ENCODE data around the gene RAI1. TPM values are rescaled to one million over a fixed set of nuclear protein-coding genes. Genes with fewer than 3 reads are reported as not detected.
"Not testable (repeated sequence)": the region's sequence is repeated elsewhere in the genome, so short reads cannot be mapped to it uniquely, and the experiment has no call there.

The RAI1 gene
- total RNA-seq = 26.7 and 31.2 TPM in 2 replicates

GRCh38 chr17:17681187-17681743, at the start of gene RAI1:
RAI1 (plus strand) TSS chr17:17681458; CDS start chr17:17792949, 111,491 bp downstream.
- DNase-seq (peak; percentile 84), ATAC-seq (ENCODE audit: low read depth) (peak; percentile 63)
- no peak for TF ChIP-seq CTCF (IDR thresholded peaks at IDR 0.05)
- H3K27me3 Mint-ChIP-seq = no peaks in the 10 kb centered on the region
- peak within 1 kb of the TSS; percentile 91 for H3K4me3 Mint-ChIP-seq
- peaks cover 3% of the 10 kb centered on the region for H3K36me3 Mint-ChIP-seq (ENCODE audit: low read depth)
- peak within 1 kb of the TSS; percentile 81 for H3K27ac Mint-ChIP-seq
- intact Hi-C loops (cut with micrococcal nuclease) = loop anchor here (1.0 kb wide), 4 partner anchors 131 to 352 kb away; no protein-coding TSS in a partner anchor
- H3K9me3 Mint-ChIP-seq = no peaks in the 10 kb centered on the region
- H3K4me1 Mint-ChIP-seq = peaks cover 24% of the 10 kb centered on the region
- POLR2A ChIA-PET = interaction anchor here (0.6 to 3.0 kb wide), 9 partner anchors 12 to 179 kb away, joined by 3 to 84 read pairs (median 7); partner anchors contain the start of gene SREBF1
- CTCF ChIA-PET = interaction anchor here (0.8 to 1.9 kb wide), 9 partner anchors 9 to 238 kb away, joined by 3 to 18 read pairs (median 6); no protein-coding TSS in a partner anchor

- H3K9me3 Mint-ChIP-seq; POLR2A ChIA-PET; DNase-seq; H3K27me3 Mint-ChIP-seq; H3K4me3 Mint-ChIP-seq; ATAC-seq (ENCODE audit: low read depth); H3K27ac Mint-ChIP-seq; H3K36me3 Mint-ChIP-seq (ENCODE audit: low read depth); intact Hi-C loops (cut with micrococcal nuclease): not testable (repeated sequence)
- peaks cover 14% of the 10 kb centered on the region for H3K4me1 Mint-ChIP-seq
- CTCF ChIA-PET = interaction anchor here (0.8 to 1.1 kb wide), 2 partner anchors 9 to 19 kb away, joined by 3 to 4 read pairs; no protein-coding TSS in a partner anchor
Observed at GRCh38 chr17:17632690-17633089, 48.6 kb upstream of the RAI1 start.

- no peak for ATAC-seq (ENCODE audit: low read depth)
- H3K27me3 Mint-ChIP-seq = peaks cover 1% of the 10 kb centered on the region
- ChIA-PET POLR2A (no interaction called here), CTCF (interaction anchor here (0.8 to 1.1 kb wide), 2 partner anchors 8 to 19 kb away, joined by 3 to 4 read pairs; no protein-coding TSS in a partner anchor)
- H3K4me1 Mint-ChIP-seq = peaks cover 14% of the 10 kb centered on the region
- TF ChIP-seq CTCF (IDR thresholded peaks at IDR 0.05) = no peak
- peaks cover 4% of the 10 kb centered on the region for H3K9me3 Mint-ChIP-seq
- no peak overlapping the region for H3K4me3 Mint-ChIP-seq
- no peak overlapping the region for H3K27ac Mint-ChIP-seq
- intact Hi-C loops (cut with micrococcal nuclease) = no loop called here
- H3K36me3 Mint-ChIP-seq (ENCODE audit: low read depth) = no peaks in the 10 kb centered on the region
- DNase-seq = no peak
Observed at GRCh38 chr17:17633310-17633709, 47.9 kb upstream of the RAI1 start.

- POLR2A ChIA-PET = no interaction called here
- Mint-ChIP-seq H3K27me3 (peaks cover 1% of the 10 kb centered on the region), H3K4me1 (peaks cover 3% of the 10 kb centered on the region), H3K36me3 (ENCODE audit: low read depth) (no peaks in the 10 kb centered on the region), H3K4me3 (no peak overlapping the region), H3K9me3 (peaks cover 4% of the 10 kb centered on the region), H3K27ac (no peak overlapping the region)
- no peak for ATAC-seq (ENCODE audit: low read depth)
- DNase-seq = no peak
- no peak for TF ChIP-seq CTCF (IDR thresholded peaks at IDR 0.05)
- CTCF ChIA-PET = interaction anchor here (0.9 kb wide), 1 partner anchor 21 kb away, joined by 3 read pairs; no protein-coding TSS in a partner anchor
- intact Hi-C loops (cut with micrococcal nuclease) = no loop called here
Observed at GRCh38 chr17:17635126-17635525, 46.1 kb upstream of the RAI1 start.

GRCh38 chr17:17635537-17636271, 45.6 kb upstream of the RAI1 start:
- intact Hi-C loops (cut with micrococcal nuclease); H3K27ac Mint-ChIP-seq: not testable (repeated sequence)
- POLR2A ChIA-PET = interaction anchor here (0.7 kb wide), 1 partner anchor 19 kb away, joined by 3 read pairs; no protein-coding TSS in a partner anchor

More at GRCh38 chr17:17635537-17636271, 45.6 kb upstream of the RAI1 start:
- H3K4me1 Mint-ChIP-seq; H3K27me3 Mint-ChIP-seq; H3K36me3 Mint-ChIP-seq (ENCODE audit: low read depth); ATAC-seq (ENCODE audit: low read depth); H3K9me3 Mint-ChIP-seq; DNase-seq; H3K4me3 Mint-ChIP-seq: not testable (repeated sequence)
- CTCF ChIA-PET = interaction anchor here (0.9 kb wide), 1 partner anchor 22 kb away, joined by 3 read pairs; no protein-coding TSS in a partner anchor
